Activated CD8-positive, alpha-beta T cell treated with anti-CD3 and anti-CD28 coated beads, Interleukin-2, amount 10 ng/mL, durations not matched to agents 7 days and 5 days (primary cell): ENCODE results near the gene ZFP69B. TPM values are rescaled to one million over a fixed set of nuclear protein-coding genes. Genes with fewer than 3 reads are reported as not detected.

Experiments used
- ATAC-seq: fragments of 150-1000 bp; cut with Tn5 transposase; one replicate; pipeline ENCODE4 v1.10.0; 2021; ENCODE audit warnings: moderate library complexity
- CTCF ChIA-PET: fragments of 350-600 bp; sonication (Branson Sonifier 250); formaldehyde crosslinking; loops from one replicate; lab custom pipeline; 2021; ENCODE audit warnings: antibody characterized with exemption; lab: Charles Lee
- POLR2A ChIA-PET: fragments of 350-600 bp; sonication (Branson Sonifier 250); formaldehyde crosslinking; loops from one replicate; lab custom pipeline; 2021; ENCODE audit warnings: antibody characterized with exemption; lab: Charles Lee
- DNase-seq: peaks from one replicate; pipeline ENCODE4 v3.0.0-alpha.2; 2020
- H3K27ac Mint-ChIP-seq: one replicate; pipeline ENCODE4 v1.8.0; 2021; ENCODE audit warnings: mild to moderate bottlenecking, mixed read lengths
- H3K27me3 Mint-ChIP-seq: one replicate; pipeline ENCODE4 v1.8.0; 2021; ENCODE audit warnings: low read depth, mixed read lengths
- H3K36me3 Mint-ChIP-seq: one replicate; pipeline ENCODE4 v1.8.0; 2021; ENCODE audit warnings: low read depth, mixed read lengths
- H3K4me1 Mint-ChIP-seq: one replicate; pipeline ENCODE4 v1.8.0; 2021; ENCODE audit warnings: low read depth, mixed read lengths
- H3K4me3 Mint-ChIP-seq: one replicate; pipeline ENCODE4 v1.8.0; 2021; ENCODE audit warnings: mild to moderate bottlenecking, mixed read lengths
- H3K9me3 Mint-ChIP-seq: one replicate; pipeline ENCODE4 v1.8.0; 2022; ENCODE audit warnings: mixed read lengths; ENCODE audit not compliant: insufficient read depth
- total RNA-seq, 2 experiments: library from RNA; stranded (reverse); gene quantifications; one replicate each; pipeline ENCODE4 v1.2.3, GENCODE V29; 2021

ZFP69B gene
- total RNA-seq, 2 experiments from 2014 or later = 3.6 to 3.8 TPM

DNA sequence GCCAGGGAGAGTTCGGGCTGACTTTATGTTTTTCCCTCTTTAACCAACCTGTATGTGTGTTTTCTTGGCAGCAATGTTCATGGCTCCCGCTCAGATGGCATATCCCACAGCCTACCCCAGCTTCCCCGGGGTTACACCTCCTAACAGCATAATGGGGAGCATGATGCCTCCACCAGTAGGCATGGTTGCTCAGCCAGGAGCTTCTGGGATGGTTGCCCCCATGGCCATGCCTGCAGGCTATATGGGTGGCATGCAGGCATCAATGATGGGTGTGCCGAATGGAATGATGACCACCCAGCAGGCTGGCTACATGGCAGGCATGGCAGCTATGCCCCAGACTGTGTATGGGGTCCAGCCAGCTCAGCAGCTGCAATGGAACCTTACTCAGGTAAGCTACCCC, 33.6 kb upstream of the ZFP69B start:
- no peaks in the 10 kb centered on the region for H3K27me3 Mint-ChIP-seq
- POLR2A ChIA-PET = no interaction called here
- H3K9me3 Mint-ChIP-seq = no peaks in the 10 kb centered on the region
- no peak overlapping the region for H3K4me3 Mint-ChIP-seq
- H3K36me3 Mint-ChIP-seq = peaks cover 88% of the 10 kb centered on the region
- H3K27ac Mint-ChIP-seq = no peak overlapping the region
- CTCF ChIA-PET = interaction anchor here (1.4 to 3.5 kb wide), 4 partner anchors 22 to 264 kb away, joined by 3 to 11 read pairs (median 4); partner anchors contain the start of gene EXO5
- peaks cover 33% of the 10 kb centered on the region for H3K4me1 Mint-ChIP-seq
- ATAC-seq (no peak), DNase-seq (no peak)

DNA sequence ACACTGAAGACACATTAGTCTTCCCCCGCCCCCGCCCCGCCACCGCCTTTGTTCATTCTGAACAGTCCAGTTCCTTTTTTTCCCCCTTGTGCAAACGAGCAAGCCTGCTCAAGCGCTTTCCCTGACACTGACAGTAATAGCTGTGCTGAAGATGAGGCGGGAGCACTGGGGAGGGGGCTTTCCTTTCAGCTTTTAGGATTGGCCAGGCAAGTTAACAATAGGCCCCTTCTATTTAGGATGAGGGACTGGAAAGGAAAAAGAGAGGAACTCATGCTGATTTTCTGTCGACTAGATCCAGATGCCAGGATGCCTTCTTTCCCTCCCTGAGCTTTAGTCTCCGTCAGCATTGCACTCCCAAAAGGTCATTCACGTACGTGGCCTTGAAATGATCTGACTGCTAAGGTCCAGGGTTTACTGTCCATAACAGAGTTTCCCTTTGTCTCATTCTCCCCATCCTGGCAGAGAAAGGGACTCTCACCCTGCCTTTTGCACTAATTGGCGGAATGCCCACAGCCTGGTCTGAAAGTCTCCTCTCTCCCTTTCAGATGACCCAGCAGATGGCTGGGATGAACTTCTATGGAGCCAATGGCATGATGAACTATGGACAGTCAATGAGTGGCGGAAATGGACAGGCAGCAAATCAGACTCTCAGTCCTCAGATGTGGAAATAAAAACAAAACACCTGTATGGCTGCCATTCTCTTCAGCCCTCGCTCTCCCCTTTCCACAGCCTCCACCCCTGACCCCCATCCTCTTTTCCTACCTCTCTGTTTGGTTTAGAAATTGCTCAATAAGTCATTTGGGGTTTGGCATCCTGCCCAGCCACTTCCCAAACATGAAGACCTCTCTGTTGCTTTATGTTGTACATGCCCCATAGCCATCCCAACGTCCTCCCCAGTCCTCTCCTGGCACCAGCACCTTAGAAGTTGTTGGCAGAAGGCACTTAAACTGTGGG, 28.6 kb upstream of the ZFP69B start:
- no peak overlapping the region for H3K4me3 Mint-ChIP-seq
- ATAC-seq (no peak), DNase-seq (no peak)
- CTCF ChIA-PET = interaction anchor here (2.4 kb wide), 1 partner anchor 278 kb away, joined by 7 read pairs; no protein-coding TSS in a partner anchor
- POLR2A ChIA-PET = interaction anchor here (0.6 kb wide), 1 partner anchor 18 kb away, joined by 3 read pairs; no protein-coding TSS in a partner anchor
- H3K36me3 Mint-ChIP-seq = peaks cover 88% of the 10 kb centered on the region
- no peaks in the 10 kb centered on the region for H3K9me3 Mint-ChIP-seq
- peak overlapping the region; percentile 26 for H3K27ac Mint-ChIP-seq
- no peaks in the 10 kb centered on the region for H3K27me3 Mint-ChIP-seq
- peaks cover 7% of the 10 kb centered on the region for H3K4me1 Mint-ChIP-seq

DNA sequence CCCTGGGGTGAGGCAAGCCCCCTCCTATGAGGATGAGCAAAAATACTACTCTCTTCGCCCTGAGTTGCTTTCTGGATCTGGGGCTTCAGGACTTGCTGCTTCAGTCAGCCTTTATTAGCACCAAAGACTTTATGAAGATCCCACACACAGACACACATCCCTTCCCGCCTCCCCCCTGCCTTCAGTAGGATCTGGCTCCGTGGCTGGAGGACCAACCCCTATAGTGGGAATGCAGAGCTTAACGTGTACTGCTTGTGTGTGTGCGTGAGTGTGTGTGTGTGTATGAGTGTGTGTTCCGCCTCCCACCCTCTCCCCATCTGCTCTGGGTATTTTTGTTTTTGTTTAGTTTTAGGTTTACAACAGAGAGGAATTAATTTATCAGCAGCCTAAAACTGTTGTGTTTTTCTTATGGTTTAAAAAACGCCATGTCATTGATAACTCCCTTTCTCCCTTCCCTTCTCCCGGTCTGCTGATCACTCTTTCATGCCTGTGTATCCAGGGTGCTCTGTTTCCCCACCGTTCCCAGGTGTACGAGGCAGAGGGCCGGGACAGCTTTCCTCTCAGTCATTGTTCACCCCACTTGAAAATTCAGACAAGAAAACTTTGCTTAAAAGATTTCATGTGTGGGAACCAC, 27.5 kb upstream of the ZFP69B start:
- ChIA-PET POLR2A (interaction anchor here (1.0 kb wide), 1 partner anchor 41 kb away, joined by 3 read pairs; no protein-coding TSS in a partner anchor), CTCF (interaction anchor here (2.4 kb wide), 1 partner anchor 279 kb away, joined by 7 read pairs; no protein-coding TSS in a partner anchor)
- Mint-ChIP-seq H3K9me3 (no peaks in the 10 kb centered on the region), H3K27me3 (no peaks in the 10 kb centered on the region), H3K4me1 (peaks cover 7% of the 10 kb centered on the region), H3K4me3 (no peak overlapping the region), H3K36me3 (peaks cover 79% of the 10 kb centered on the region), H3K27ac (no peak overlapping the region)
- no peak for DNase-seq
- no peak for ATAC-seq

DNA sequence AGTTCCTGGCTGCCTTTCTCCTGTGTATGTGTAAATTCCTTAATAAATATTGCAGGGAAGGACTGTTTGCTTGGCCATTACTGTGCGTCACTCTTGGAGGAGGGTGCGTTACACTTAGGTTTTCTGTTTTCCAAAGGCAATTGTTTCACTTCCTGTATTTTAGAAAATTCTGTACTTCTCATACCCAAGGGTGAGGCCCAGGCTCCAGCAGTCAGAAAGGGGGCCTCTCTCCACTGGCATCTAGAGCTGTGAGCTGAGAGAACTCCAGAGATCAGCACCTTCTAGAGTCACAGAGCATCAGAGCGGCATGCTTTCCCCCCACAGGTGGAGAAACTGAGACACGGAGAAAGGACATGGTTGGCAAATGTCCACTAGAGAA, 27.0 kb upstream of the ZFP69B start:
- no peak for ATAC-seq

DNA sequence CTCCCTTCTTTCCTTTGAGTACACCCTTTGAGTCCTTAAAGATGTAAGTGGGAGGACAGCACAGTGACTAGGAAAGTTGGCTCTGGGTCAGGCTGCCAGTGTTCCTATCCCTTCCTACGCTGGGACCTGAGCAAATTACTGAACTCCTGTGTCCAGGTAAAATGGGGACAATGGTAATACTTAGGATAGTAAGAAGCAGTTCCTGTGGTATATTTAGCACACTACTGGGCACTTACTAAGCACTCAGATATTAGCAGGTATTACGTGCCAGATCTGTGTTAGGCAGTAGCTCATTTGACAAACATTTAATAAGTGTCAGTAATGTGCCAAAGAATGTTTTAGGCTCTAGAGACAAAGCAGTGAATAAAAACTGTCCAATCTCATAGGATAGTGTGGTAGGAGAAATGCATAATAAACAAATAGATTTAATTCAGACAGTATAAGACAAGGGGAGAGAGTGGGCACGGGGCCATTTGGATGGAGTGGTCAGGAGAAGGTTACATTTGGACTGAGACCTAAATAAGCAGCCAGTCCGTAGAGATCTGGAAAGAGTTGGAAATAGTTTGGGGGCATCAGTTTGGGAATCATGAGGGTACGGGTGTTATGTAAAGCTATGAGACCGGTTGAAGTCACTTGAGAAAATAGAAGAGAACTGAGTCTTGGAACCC, 26.2 kb upstream of the ZFP69B start:
- DNase-seq (no peak), ATAC-seq (no peak)
- Mint-ChIP-seq H3K36me3 (peaks cover 67% of the 10 kb centered on the region), H3K9me3 (no peaks in the 10 kb centered on the region), H3K4me1 (peaks cover 7% of the 10 kb centered on the region), H3K27me3 (no peaks in the 10 kb centered on the region), H3K27ac (no peak overlapping the region), H3K4me3 (no peak overlapping the region)
- CTCF ChIA-PET = interaction anchor here (0.9 to 2.4 kb wide), 6 partner anchors 11 to 280 kb away, joined by 3 to 7 read pairs (median 4); no protein-coding TSS in a partner anchor
- POLR2A ChIA-PET = interaction anchor here (1.0 kb wide), 1 partner anchor 42 kb away, joined by 3 read pairs; no protein-coding TSS in a partner anchor

More for the DNA sequence above, 27.0 kb upstream of the ZFP69B start:
- Mint-ChIP-seq H3K4me1 (peaks cover 7% of the 10 kb centered on the region), H3K4me3 (no peak overlapping the region), H3K36me3 (peaks cover 74% of the 10 kb centered on the region), H3K27ac (no peak overlapping the region), H3K27me3 (no peaks in the 10 kb centered on the region), H3K9me3 (no peaks in the 10 kb centered on the region)
- POLR2A ChIA-PET = interaction anchor here (1.0 kb wide), 1 partner anchor 42 kb away, joined by 3 read pairs; no protein-coding TSS in a partner anchor
- CTCF ChIA-PET = interaction anchor here (2.4 kb wide), 1 partner anchor 279 kb away, joined by 7 read pairs; no protein-coding TSS in a partner anchor
- no peak for DNase-seq

DNA sequence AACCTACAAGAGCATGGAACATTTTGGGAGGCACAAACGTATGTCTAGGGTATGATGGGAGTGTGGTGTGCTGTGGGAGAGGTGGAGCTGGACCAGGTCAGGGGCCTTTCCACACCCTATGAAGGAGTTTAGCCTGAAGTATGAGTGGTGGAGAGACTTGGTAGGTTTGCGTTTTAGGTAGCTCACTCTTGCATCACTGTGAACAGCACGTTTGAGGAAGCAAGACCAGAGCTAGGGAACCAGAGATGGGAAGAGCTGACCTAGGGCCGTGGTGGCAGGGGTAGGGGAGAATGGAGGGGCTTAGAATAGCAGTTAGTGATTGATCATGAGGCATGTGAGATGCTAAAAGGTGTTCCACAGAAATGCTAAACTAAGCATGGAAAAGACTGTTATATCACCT, 25.1 kb upstream of the ZFP69B start:
- Mint-ChIP-seq H3K36me3 (peaks cover 59% of the 10 kb centered on the region), H3K4me1 (peaks cover 7% of the 10 kb centered on the region), H3K4me3 (no peak overlapping the region), H3K27me3 (no peaks in the 10 kb centered on the region), H3K9me3 (no peaks in the 10 kb centered on the region), H3K27ac (no peak overlapping the region)
- ChIA-PET POLR2A (no interaction called here), CTCF (interaction anchor here (1.3 to 1.4 kb wide), 2 partner anchors 10 to 14 kb away, joined by 3 to 6 read pairs; no protein-coding TSS in a partner anchor)
- DNase-seq (no peak), ATAC-seq (no peak)

DNA sequence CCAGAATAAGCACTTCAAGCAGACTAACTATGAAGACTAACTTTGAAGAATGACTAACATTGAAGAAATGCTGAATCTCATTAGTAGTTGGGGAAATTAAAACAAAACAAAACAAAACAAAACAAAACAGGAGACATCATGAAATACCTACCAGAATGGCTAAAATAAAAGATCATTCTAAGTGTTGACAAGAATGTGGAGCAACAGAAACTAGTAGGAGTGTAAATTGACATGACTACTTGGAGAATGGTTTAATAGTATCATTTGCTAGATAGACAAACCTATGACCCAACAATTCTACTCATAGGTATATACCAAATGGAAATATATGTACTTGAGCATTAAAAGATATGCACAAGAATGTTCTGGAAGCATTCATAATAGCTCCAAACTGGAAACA, 18.9 kb upstream of the ZFP69B start:
- ChIA-PET POLR2A (no interaction called here), CTCF (interaction anchor here (1.4 kb wide), 1 partner anchor 93 kb away, joined by 3 read pairs; no protein-coding TSS in a partner anchor)
- Mint-ChIP-seq H3K9me3 (no peaks in the 10 kb centered on the region), H3K27me3 (no peaks in the 10 kb centered on the region), H3K4me1 (no peaks in the 10 kb centered on the region), H3K4me3 (no peak overlapping the region), H3K36me3 (peaks cover 12% of the 10 kb centered on the region), H3K27ac (no peak overlapping the region)
- ATAC-seq (no peak), DNase-seq (no peak)

DNA sequence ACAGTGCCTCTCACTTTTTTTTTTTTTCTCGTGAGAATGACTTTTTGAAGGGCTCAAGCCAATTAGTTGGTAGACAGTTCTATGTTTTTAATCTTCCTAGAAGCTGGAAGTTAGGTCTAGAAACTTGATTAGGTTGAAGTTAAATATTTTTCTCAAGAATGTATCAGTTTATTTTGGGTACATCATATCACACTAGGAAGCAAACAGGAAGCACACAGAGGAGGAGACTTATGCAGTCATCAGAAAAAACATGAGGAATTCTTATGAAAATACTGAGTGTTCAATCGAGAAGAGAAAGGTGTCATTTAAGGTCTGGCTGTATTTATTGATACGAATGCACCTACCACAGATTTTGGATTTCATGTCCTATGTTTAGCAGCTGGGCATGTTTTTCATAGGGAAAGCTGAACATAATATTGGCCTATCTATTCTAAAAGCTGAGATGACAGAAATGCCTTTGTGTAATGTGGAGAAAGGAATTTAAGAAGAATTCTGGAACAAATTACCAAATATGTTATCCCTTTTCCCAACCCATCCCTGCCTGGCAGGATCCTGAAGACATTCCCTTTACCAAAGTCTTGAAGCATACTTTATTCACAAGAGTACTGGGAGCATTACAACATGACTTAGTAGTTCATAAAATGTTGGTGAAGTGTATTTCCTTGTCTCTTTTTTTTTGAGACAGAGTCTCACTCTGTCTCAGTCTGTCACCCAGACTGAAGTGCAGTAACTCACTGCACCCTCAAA, 17.5 kb upstream of the ZFP69B start:
- Mint-ChIP-seq H3K4me1 (no peaks in the 10 kb centered on the region), H3K27ac (no peak overlapping the region), H3K27me3 (no peaks in the 10 kb centered on the region), H3K9me3 (no peaks in the 10 kb centered on the region), H3K36me3 (peaks cover 7% of the 10 kb centered on the region), H3K4me3 (no peak overlapping the region)
- POLR2A ChIA-PET = no interaction called here
- no peak for ATAC-seq
- DNase-seq = no peak
- CTCF ChIA-PET = interaction anchor here (0.7 to 1.1 kb wide), 2 partner anchors 21 to 100 kb away, joined by 3 to 5 read pairs; no protein-coding TSS in a partner anchor

DNA sequence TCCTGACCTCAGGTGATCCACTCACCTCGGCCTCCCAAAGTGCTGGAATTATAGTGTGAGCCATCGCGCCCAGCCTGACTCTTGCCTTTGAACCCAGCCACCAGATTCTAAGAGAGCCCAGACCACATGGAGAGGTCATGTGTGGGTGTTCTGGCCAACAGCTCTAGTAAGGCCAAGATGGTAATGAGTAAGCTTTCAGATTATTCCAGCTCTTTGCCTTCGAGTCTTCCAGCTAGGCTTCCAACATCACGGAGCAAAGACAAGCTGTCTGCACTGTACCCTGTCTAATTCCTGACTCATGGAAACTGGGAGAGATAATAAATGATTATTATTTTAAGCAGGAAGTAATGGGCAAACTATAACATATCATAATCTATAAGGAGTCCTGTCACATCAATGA, 14.8 kb upstream of the ZFP69B start:
- CTCF ChIA-PET = interaction anchor here (1.0 to 1.1 kb wide), 2 partner anchors 10 to 292 kb away, joined by 3 read pairs; no protein-coding TSS in a partner anchor
- no peaks in the 10 kb centered on the region for H3K27me3 Mint-ChIP-seq
- ATAC-seq = no peak
- no peak overlapping the region for H3K27ac Mint-ChIP-seq
- H3K9me3 Mint-ChIP-seq = no peaks in the 10 kb centered on the region
- H3K4me3 Mint-ChIP-seq = no peak overlapping the region
- no peaks in the 10 kb centered on the region for H3K4me1 Mint-ChIP-seq
- DNase-seq = no peak
- POLR2A ChIA-PET = no interaction called here
- peaks cover 12% of the 10 kb centered on the region for H3K36me3 Mint-ChIP-seq

DNA sequence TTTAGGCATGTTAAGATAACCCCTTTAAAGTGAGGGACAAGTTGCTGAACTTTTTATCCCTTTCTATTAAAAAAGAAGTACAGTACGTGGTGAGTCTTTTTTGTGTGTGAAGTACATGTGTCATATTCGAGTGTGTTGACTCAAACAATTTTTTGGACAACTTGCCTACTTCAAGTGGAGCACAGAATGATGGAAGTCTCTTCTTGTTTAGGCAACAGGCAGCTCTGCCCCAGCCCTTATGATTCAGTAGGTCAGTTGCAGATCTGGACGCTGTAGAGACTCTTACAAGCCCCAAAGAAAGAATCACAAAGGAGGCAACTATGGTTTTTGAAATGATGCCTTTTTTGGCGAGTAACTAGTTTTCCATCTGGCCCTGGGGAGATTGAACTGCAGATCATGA, 14.4 kb upstream of the ZFP69B start:
- Mint-ChIP-seq H3K36me3 (peaks cover 11% of the 10 kb centered on the region), H3K27me3 (no peaks in the 10 kb centered on the region), H3K27ac (no peak overlapping the region), H3K4me1 (no peaks in the 10 kb centered on the region), H3K9me3 (no peaks in the 10 kb centered on the region), H3K4me3 (no peak overlapping the region)
- ChIA-PET POLR2A (no interaction called here), CTCF (interaction anchor here (1.0 kb wide), 1 partner anchor 292 kb away, joined by 3 read pairs; no protein-coding TSS in a partner anchor)
- no peak for DNase-seq
- no peak for ATAC-seq
